Calu3 (cell line): Measurements from ENCODE around the gene AEBP1. TPM values are rescaled to one million over a fixed set of nuclear protein-coding genes. Genes with fewer than 3 reads are reported as not detected.
A peak's percentile ranks its signal among the peaks of the same experiment; 100 is the strongest.

Experiments
- BruUV-seq: library from RNA; stranded (reverse); fragments of 400-500 nt; replicated peaks from 2 replicates; lab custom pipeline; 2021; lab: Mats Ljungman, UMichigan
- CTCF ChIA-PET: fragments of 300-600 bp; sonication (Branson Sonifier 250); formaldehyde crosslinking; loops from one replicate; lab custom pipeline; 2022; ENCODE audit warnings: antibody characterized with exemption; lab: Charles Lee
- DNase-seq: peaks from one replicate; pipeline ENCODE4 v3.0.0; 2022
- H3K27ac Mint-ChIP-seq: one replicate; pipeline ENCODE4 v1.8.0; 2022; ENCODE audit warnings: mixed read lengths; ENCODE audit not compliant: unreplicated experiment
- H3K27me3 Mint-ChIP-seq: one replicate; pipeline ENCODE4 v1.8.0; 2022; ENCODE audit warnings: mixed read lengths; ENCODE audit not compliant: unreplicated experiment
- H3K36me3 Mint-ChIP-seq: one replicate; pipeline ENCODE4 v1.8.0; 2022; ENCODE audit warnings: mild to moderate bottlenecking, moderate library complexity, mixed read lengths; ENCODE audit not compliant: insufficient read depth, unreplicated experiment
- H3K4me1 Mint-ChIP-seq: one replicate; pipeline ENCODE4 v1.8.0; 2022; ENCODE audit warnings: mild to moderate bottlenecking, low read depth, mixed read lengths; ENCODE audit not compliant: unreplicated experiment
- H3K4me3 Mint-ChIP-seq: one replicate; pipeline ENCODE4 v1.8.0; 2022; ENCODE audit warnings: mild to moderate bottlenecking, low read depth, moderate library complexity, mixed read lengths; ENCODE audit not compliant: unreplicated experiment
- H3K9me3 Mint-ChIP-seq: one replicate; pipeline ENCODE4 v1.8.0; 2022; ENCODE audit warnings: low read depth, mixed read lengths; ENCODE audit not compliant: unreplicated experiment
- CTCF ChIP-seq: fragments of 200-600 bp; IDR thresholded peaks from one replicate; pipeline ENCODE4 v1.8.0; 2022; ENCODE audit warnings: antibody characterized with exemption; ENCODE audit not compliant: unreplicated experiment
- intact Hi-C: fragments of 100-400 bp; cut with micrococcal nuclease; formaldehyde crosslinking; loops from one replicate; pipeline ENCODE4 v1.10.0; 2022; ENCODE audit not compliant: unreplicated experiment
- total RNA-seq: library from RNA; stranded (reverse); gene quantifications from 2 replicates; pipeline ENCODE4 v1.2.3, GENCODE V29; 2022

The AEBP1 gene
- total RNA-seq, 1 experiment from 2014 or later: not detected

DNA sequence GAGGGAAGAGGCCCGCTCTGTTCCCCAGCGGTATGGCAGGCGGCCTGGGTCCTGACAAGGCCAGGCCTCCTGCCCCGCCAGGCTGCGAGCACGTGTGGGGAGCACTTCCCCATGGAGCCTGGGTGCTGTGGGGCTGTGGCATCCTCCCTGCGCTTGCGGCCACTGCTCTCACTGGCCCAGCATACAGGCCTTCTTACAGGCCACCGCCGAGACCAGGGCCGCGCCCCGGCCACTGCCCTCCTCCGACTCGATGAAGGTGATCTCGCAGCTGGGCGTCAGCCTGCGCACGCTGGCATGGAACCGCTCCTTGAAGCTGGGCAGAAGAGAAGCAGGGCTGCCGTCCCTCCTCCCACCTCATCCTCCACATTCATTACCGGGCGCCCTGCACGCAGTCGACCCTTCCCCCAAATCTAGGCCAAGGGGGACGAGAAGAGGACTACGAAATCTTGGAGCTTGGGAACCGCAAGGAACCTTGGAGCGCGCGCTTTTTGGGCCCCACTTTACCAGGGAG, 40.9 kb downstream of the AEBP1 start:
- Mint-ChIP-seq H3K27me3 (peaks cover 67% of the 10 kb centered on the region), H3K27ac (no peak overlapping the region), H3K9me3 (no peaks in the 10 kb centered on the region), H3K4me3 (no peak overlapping the region), H3K36me3 (no peaks in the 10 kb centered on the region), H3K4me1 (no peaks in the 10 kb centered on the region)
- CTCF ChIA-PET: no interaction called here
- no TSS peak for BruUV-seq
- no peak for TF ChIP-seq CTCF
- intact Hi-C loops: no loop called here
- no peak for DNase-seq

- no peak for DNase-seq
- intact Hi-C loops: no loop called here
- no peak for TF ChIP-seq CTCF
- CTCF ChIA-PET: no interaction called here
- Mint-ChIP-seq H3K4me3 (no peak overlapping the region), H3K4me1 (no peaks in the 10 kb centered on the region), H3K27ac (no peak overlapping the region), H3K27me3 (peaks cover 62% of the 10 kb centered on the region), H3K36me3 (no peaks in the 10 kb centered on the region), H3K9me3 (no peaks in the 10 kb centered on the region)
- BruUV-seq: no TSS peak
These were observed 41.4 kb downstream of the AEBP1 start for GRCh38 chr7:44145479-44145968.

- peaks cover 58% of the 10 kb centered on the region for H3K27me3 Mint-ChIP-seq
- intact Hi-C loops: no loop called here
- CTCF ChIA-PET: no interaction called here
- BruUV-seq: no TSS peak
- no peaks in the 10 kb centered on the region for H3K4me1 Mint-ChIP-seq
- no peaks in the 10 kb centered on the region for H3K36me3 Mint-ChIP-seq
- H3K9me3 Mint-ChIP-seq: no peaks in the 10 kb centered on the region
- H3K27ac Mint-ChIP-seq: no peak overlapping the region
- DNase-seq: peak; percentile 39
- no peak for TF ChIP-seq CTCF
- no peak overlapping the region for H3K4me3 Mint-ChIP-seq
These were observed 42.1 kb downstream of the AEBP1 start for GRCh38 chr7:44145969-44146911.

DNA sequence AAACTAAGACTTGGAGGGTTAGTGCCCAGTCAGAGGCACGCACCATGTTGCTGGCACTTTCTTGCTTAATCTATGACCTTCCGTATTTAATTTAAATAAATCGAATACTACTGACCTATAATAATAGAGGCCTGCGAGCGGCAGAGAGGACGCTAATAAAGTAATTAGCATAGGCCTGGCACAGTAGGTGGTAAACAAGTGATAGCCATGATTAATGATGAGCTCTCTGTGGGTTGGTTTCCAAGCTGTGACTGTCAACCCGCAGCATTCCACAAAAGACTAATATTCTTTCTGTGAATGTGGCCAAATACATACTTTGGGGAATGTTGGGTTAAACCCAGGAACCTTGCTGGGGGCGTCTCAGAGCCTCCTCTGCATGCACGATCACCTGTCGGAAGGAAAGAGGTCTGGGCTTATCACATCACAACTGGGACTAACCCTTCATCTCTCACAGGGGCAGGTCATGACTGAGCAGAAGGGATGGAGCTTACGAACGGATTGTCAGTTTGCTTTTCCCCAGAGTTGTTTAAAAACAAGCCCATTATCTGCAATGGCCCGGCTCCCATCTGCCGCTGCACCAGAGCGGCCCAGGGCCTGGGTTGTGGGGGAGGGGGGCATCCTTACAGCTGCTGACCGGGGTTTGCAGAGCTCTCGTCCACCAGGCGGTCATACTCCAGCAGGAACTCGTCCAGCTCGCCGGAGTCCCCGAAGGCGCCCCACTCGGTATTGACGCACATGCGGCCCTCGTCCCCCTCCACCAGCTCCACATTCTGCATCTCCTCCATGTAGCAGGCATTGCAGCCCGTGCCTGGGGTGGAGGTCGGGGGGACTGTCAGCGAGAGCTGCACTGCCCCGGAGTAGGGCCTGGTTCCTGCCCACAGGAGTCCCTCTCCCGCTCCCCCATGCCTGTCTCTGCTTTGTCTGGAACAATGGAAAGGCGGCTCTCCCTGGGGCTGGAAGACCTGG, 43.2 kb downstream of the AEBP1 start:
- CTCF ChIA-PET: interaction anchor here (0.5 kb wide), 1 partner anchor 684 kb away, joined by 4 read pairs; no protein-coding TSS in a partner anchor

More for the DNA sequence above, 43.2 kb downstream of the AEBP1 start:
- no peak overlapping the region for H3K4me3 Mint-ChIP-seq
- intact Hi-C loops: no loop called here
- no peaks in the 10 kb centered on the region for H3K9me3 Mint-ChIP-seq
- H3K4me1 Mint-ChIP-seq: no peaks in the 10 kb centered on the region
- peaks cover 51% of the 10 kb centered on the region for H3K27me3 Mint-ChIP-seq
- DNase-seq: no peak
- H3K36me3 Mint-ChIP-seq: no peaks in the 10 kb centered on the region
- no peak for TF ChIP-seq CTCF
- BruUV-seq: no TSS peak
- H3K27ac Mint-ChIP-seq: no peak overlapping the region
